DMS79 treated with DMSO at 0.1 percent for 48 hours (cell line): ENCODE results near the gene ARHGEF4.

ENCODE experiments used
- DNase-seq: peaks from one replicate; lab custom pipeline; 2025; lab: John Stamatoyannopoulos, UW

ARHGEF4 gene

DNA sequence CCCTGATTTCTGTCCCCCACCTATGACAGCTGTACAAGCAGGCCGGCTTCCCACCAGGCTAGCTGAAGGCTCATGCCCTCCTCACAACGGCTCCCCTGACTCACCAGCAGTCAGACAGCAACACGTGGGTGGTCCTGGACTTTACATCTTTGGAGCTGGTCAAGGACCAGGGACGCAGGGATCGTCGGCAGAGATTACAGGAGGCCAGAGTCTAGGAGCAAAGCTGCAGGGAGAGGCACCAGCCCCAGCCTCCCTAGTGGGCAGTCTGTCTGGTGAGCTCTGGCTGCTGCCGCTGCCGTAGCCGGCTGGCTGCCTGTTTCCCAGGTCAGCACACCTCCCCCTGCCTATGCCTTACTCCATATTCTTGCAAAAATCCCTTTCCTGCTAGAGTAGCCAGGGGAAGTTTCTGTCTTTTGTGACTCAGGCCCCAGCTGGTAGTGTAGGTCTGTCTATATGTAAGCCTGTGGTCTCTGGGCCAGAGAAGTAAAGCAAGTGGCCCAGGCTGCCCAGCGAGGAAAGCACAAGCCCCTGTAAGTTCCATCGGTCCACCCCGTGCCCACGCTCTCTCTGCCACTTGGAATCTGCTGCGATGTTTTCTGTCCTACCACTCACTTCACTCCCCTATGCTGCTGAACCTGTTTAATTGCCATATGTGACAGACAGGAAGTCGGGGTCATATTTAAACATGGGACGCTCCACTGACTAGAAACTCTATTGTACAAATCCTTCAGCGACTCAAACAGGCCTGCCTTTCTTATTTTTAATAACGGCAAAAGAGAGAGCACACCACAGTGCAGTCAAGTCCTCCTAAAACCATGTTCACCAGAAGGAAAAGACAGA lies 2.4 kb upstream of the ARHGEF4 start:
- no peak for DNase-seq

DNA sequence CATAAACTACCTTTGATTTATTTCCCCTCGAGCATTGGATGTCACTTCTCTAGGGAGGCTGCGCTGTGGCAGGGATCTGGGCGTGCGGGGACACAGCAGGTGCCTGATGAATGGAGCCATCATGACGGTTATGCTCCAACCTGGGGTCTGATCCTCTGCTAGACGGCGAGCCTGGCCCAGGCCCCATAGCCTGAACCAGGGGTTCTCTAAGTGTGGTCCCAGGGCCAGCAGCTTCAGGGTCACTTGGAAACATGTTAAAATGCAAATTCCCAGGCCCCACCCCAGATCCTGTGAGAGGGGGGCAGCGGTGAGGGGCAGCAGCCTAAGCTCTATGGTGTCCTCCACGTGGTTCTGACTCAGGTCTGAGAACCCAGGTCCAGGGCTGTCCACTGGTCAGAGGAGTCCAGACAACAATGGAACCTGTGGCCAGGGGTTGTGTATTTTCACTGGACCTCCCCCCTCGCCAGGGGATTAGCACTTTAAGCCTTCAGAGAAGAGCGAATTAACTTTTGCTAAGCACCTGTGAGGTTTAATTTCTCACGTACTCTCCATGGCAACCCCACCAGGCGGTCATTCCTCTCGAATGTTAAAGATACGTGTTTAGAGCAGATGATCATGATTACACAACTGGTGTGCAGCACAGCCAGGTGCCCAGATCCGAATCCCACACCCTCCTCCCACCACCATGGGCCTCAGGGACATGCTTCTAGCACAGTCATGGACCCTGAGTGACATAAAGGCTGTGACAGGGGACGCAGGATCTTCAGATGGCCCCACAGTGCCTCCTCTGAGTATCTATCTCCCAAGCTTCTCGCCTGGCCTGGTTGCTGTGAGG lies 1.6 kb upstream of the ARHGEF4 start:
- DNase-seq = no peak

DNA sequence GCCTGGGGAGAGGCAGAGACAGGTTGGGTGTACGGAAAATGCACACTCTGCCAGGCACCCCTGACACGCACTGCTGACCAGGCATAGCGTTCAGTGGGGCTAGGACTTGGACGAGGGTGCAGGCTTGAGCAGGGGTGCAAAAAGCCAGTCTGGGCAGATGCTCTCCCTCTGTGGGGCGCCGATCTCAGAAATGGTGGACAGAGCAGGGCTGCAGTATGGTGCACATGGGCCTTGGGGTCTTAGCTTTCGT lies 1.0 kb upstream of the ARHGEF4 start:
- no peak for DNase-seq

DNA sequence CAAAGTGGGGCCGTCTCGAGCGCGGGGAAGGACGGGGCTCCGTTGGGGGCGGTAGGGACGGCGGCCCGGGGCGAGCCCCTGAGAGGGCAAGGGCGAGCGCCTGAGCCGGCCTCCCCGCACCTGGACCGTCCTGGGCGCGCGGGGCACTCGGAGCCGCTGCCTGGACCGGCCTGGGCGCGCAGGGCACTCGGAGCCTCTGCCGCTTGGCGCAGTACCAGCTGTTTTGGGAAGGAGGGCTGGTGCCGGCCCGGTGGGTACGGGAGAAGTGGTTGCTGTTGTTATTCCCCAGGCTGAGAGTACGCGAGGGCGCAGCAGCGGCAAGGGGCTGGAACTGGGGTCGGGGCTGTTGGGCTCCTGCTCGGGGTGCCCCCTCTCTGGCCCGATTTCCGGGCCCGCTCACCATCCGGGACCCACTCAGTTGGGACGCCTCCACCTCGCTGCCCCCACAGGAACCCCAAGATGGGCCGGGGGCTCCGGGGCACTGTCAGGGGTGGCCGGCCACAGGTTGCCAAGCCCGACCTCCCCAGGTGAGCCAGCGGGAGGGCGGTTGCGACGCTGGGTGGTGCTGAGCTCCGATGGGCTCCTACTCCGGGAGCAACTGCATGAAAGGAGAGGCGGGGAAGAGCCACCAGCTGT lies 579 bp downstream of the ARHGEF4 start:
- DNase-seq = no peak

DNA sequence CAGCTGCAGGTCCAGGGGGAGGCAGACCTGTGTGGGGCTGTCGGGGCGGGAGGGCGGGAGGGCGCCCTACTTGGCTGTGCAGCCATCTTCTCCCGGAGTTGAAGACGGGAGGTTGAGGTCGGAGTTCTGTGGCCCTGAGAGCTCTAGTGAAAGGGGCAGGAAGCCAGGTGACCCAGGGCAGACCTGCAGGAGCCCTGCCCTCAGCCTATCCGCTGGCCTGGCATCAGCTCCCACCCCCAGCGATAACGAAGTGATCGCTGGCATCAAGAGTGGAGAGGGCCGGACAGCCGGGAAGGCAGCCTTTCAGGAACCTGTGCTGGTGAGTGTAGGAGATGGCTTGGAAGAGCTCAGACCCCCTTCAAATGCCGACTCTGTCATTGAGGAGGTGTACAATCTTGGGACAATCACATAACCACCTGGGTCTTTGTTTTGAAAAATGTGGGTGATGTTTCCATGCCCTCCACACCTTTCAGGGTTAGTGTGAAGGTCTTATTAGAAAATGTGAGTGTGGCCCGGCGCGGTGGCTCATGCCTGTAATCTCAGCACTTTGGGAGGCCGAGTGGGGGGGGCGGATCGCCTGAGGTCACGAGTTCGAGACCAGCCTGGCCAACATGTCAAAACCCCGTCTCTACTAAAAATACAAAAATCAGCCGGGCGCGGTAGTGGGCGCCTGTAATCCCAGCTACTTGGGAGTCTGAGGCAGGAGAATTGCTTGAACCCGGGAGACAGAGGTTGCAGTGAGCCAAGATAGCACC lies 1.3 kb downstream of the ARHGEF4 start:
- peak; percentile 44 for DNase-seq

DNA sequence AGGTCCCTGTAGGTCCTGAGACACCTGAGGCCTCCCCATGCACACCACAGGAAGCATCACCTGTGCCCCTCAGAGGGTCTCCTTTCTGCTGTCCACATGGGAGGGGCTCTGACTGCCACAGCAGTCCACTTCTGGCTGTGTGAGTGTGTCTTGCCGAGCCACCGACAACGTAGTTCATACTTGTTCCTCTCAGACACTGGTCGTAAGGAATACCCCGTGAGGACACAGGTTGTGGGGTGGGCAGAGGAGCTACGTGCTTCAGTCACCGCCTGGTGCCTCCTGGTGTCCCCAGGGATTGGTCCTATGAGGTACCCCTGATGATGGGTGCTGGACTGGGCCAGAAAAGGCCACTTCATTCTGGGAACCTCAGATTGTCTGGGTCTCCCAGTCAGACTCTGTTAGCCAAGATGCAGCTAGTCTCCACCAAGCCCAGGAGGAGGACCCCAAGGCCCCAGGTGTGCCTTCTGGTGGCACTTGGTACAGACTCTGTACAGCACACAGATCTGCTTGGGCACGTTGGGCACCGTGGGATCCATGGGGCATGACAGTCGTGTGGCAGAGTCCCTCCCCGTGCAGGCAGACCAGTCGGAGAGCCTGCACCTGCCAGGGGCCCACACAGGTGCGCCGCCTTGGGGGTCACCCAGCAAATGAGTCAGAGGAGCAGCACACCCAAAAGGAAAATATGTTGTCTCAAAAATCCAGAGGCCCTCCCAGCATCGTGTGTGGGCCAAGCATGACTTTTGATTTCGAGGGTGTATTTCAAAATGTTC lies 2.5 kb downstream of the ARHGEF4 start:
- DNase-seq = no peak

DNA sequence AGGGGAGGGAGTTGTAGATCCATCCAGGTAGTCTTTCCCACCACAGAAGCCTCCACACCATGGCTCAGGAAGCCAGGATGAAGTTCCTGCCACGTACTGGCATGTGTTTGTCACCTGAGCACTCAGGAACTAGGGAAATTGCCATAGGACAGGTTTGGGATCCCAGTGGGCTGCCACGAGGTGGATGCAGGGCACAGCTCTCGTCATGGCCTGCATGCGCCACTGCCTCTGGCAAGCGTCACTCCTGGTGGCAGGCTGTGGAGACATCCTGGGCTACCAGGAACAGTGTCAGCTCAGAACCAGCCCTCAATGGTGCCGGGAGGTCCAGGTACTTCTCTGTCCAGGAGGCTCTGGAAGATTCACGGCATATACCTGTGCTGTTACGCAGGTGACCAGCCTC lies 3.8 kb downstream of the ARHGEF4 start:
- DNase-seq = no peak

DNA sequence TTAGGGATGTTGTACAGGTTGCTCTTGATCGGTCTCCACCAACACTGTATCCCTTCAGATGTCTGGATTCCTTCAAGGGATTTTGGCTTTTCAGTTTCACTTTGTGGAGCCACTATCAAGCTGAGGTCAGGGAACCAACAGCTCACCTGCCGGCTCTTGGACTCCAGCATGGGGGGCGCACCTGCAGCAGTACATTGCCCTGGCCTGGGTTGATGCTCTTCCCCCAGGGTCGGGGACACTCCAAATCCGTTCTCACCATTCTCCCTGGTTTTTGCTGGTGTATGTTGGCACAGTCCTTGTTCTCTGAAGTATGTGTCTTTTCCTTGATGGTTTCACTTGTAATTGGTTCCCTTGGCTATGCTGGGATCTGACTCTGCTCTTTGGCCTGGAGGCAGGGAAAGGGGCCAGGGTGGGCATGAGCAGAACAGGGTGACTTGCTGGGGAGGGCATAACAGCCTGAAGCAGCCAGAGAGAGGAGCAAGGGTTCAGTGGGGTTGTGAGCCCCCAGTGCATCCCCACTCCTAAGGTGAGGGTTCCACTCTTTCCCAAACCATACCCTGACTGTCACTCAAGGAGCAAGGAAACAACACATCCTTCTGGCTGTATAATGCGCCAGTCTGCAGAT lies 5.1 kb downstream of the ARHGEF4 start:
- DNase-seq = no peak

DNA sequence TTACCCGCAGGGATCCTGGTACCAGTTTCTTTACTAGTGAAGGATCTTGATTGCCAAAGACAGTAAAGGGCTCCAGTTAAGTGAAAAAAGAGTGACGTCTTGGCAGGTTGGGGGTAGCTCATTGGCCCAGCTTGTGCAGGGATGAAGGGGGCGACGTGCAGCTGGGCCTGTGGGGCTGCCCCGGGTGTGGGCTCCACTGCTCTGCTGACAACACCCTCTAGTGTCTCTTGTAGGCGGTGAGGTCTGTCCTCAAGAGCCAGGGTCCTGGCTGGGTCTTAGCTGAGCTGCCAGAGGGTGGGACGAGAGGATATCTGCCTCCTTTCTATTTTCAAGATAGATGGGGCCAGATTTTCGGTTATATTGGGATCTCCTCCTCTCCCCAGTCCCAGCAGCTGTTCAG lies 6.1 kb downstream of the ARHGEF4 start:
- DNase-seq = no peak

DNA sequence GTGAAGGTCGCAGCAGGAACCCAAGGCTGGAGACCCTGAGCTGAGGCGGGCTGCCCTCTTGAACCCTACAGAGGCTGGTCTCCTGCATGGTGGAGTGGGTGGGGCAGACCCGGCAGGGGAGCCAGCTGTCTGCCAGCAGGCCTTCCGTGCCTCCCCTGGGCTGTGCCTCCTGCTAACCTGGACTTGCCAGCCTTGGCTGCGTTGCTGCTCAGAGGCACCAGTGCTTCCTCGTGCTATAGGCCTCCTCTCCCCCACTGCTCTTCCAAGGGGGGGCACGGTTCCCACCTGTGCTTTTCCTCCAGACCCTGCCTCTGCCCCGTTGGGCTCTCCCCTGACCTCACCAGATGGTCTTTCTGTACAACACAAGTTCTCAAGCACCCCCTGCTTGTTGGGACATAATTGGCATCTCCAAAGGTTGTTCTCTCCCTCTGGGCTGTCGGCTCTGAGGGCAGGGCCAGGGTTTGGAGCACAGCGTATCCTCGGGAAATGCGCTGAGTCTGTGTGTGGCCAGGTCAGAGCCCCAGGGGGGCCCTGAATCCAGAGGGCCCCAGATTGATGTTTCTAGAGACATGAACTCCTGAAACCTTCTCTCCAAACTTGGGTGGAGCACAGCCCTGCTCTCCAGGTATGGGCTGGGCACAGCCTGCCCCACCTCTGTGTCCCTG lies 6.7 kb downstream of the ARHGEF4 start:
- no peak for DNase-seq

DNA sequence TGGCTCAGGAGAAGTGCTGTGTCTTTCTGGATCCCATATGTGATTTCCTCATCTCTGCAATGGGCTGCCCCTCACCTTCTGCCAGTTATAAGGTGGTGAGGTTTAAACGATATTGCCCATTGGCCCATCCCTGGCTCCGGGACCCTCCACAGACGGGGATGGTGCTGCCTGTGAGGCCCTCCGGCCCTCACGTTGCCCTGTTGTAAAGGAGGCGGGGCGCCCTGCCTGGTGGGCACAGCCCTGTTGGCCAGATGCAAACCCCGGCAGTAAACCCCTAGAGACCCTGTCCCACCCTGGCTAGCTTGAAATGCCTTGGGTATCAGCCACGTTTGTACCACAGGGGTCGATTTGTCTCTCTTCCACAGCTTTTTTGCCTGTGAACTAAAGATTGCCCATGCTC lies 7.4 kb downstream of the ARHGEF4 start:
- DNase-seq = no peak

DNA sequence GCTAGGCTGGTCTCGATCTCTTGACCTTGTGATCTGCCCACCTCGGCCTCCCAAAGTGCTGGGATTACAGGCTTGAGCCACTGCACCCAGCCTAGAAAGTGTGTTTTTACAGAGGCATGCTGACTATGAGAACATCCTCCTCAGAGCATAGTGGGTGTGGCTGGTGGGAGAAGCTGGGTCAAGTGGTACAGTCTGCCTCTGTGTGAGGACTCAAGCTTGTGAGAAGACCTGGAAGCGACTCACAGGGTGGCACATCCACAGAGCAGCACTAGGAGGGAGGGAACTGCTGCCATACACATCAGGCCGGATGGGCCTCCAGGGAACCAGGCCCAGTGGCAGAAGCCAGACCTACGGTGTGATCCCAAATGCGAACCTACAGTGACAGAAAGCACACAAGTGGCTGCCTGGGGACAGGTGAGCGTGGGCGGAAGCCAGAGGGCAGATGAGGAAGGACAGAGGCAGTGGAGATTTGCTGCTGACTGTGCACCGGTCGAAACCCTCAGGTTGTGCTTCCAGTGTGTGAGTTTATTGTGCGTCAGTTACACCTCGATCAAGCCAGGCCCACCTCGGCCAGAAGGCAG lies 8.9 kb downstream of the ARHGEF4 start:
- DNase-seq = no peak

DNA sequence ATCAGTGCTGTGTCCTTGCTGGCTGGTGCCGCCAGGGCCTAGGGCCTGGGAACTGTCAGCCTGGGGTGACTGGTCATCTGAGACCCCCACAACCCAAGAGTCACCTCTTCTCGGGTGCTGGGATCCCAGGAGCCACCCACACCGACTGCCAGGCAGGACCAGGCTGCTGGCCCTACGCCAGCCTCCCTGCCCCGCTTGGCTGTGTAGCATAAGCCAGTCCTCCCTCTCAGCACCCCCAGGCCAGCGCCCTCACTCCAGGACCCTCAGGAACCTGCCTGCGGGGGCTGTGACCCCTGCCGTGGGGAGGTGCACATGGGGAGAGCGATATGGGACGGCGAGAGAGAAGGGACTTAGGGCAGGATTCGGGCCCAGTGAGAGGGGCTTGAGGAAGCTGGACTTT lies 9.5 kb downstream of the ARHGEF4 start:
- DNase-seq = no peak

DNA sequence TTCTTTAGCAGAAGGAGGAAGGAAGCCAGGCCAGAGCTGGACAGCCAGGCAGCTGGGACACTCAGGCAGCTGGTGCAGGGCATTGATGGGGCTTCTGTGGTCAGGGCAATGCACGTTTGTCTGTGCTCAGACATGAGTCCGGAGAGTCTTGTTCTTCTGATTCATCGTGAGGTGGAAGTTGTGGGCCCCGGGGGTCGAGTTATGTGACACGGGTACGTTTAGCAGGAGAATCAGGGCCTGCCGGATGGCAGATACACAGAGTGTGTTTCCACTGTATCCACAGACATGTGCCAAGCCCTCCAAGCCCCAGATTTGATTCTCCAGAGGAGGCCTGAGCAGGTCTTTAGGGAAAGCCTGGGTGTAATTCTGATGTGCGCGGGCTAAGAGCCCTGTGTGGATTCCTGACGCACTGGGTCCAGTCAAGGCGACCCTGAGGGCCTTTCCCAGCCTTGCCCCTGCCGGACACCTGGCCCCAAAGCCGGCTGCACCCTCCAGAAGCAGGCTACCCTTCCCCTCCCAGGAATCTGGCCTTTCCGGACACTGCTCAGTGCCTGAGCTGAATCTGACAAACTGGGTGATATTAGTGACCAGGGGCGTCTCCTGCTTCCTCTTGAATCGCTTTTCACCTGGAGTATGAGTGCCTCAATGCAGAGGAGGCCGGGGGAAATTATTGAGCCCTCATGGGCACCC lies 10.1 kb downstream of the ARHGEF4 start:
- no peak for DNase-seq

DNA sequence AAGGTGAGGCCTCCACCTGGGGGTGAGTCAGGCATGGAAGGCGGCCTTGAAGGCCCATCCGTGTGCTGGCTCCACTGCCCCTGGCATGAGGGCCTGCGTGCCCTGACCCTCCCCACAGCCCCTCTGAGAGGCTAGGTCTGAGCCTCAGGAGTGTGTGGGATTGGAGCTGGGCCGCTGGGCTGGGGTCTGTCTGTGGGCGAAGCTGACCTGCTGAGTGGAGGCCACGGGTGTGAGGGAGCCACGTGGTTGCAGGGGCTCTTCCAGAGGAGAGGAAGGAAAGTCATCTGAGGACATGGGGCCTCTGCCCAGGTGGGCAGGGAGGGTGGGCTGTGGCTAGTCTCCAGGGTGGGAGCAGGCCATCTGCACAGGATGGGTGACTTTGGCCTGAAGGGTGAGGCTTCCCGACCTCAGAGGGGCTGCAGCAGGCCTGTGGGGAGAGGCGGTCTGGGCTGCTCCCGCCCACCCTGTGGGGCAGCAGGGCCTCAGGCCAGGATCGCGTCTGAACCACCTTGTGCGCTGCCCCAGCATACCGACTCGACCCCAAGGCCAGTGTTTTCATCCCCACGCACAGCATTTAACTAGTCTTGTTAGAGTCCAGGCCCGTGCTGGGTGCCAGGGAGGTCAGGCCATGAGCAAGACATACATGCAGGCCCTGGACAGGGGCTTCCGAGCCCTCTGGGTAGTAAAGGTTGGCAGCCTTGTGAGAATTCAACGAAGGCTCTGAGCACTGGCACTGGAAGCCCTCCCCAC lies 11.2 kb downstream of the ARHGEF4 start:
- no peak for DNase-seq

DNA sequence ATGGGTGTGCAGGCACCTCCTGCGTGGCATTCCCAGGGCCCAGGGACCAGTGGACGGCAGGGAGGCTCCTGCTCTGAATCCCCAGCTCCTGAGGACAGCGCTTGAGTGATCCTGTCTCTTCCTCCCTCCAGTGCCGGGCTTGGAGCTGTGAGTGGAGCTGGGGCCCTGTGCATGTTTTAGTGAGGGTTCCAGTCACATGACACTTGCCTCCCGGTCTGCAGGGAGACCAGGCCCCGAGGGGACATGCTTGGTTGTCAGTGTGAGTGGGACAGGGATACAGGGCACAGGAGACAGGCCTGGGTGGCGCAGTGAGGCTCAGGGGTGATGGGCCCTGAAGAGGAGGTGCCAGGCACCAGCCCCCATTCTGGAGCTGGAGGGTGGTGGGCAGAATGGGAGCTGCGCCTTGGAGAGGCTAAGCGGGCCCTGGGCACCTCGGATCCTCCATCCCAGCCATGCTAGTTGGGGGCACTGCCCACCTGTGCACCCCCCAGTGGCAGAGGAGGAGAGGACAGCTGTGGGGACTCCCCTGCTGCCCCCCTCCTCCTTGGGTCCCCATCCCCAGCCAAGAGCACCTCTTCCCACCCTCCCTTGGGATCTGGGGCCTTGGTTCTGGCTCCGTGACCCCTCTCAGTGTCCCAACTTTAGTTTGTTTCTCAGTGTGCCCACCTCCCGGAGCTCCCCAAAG lies 12.0 kb downstream of the ARHGEF4 start:
- no peak for DNase-seq

DNA sequence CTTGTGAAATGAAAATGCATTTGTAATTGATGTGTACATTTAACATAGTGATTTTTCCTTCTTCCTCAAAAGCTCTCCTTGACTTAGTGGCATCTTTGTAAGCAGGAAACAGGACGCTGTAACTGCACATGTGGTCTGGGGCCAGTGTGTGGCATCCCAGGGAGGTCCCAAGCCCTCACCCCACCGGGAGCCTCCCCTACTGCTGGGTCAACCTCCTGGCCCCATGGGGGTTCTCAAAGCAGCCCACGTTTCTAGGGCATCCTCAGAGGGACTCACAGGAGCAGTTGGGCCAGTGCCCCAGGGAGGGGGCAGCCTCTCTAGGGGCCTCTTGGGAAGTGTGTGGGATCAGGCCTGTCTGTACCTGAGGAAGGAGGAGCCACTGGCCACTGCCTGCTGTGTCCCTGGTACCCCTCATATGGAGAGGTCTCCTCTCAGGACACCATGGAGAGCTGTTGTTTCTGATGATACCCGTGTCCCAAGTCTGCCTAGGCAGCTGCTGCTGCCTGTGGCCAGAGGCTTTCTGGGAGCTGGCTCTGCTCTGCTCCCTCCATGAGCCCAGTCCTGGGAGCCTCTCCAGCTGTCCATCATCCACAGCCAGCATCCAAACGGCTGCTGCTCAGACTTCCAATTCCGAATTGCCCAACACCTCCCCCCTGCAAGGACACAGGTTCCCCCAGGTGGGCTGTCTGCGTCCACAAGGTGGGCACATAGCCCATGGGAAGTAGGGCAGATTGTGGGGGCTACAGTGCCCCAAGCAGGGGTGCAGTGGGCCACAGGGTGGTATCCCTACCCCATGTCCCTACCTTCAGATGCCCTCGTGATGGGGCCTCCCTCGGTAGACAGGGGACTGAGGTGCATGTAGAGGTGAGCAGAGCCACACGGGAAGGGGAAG lies 13.4 kb downstream of the ARHGEF4 start:
- DNase-seq = no peak
